Measurements from ENCODE around the gene ADCY3.

Gene ADCY3

GRCh38 chr2:24924732-24925131 is 4.7 kb upstream of the ADCY3 start:
- DNase-seq, result no peak

- DNase-seq, result no peak
Measured at GRCh38 chr2:24924266-24924665, 4.2 kb upstream of the ADCY3 start.

GRCh38 chr2:24923106-24923505 is 3.1 kb upstream of the ADCY3 start:
- no peak for DNase-seq

DNA sequence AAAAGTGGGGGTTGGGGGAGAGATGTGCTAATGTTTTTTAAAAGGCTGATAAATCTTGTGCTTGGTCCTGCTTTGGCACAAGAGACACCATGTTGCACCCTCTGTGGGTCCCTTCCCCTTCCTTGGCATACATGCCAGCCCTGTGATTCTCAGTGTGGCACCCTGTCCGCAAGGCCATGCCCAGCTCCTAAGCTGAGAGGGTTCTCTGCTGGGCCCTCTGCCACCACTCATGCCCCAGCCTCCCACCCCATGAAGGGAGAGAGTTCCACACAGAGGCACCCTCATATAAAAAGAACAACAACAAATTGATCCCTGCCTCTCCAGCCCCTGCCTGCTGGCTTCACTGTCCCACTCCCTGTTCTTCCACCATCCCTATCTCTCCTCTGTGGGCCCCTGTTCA is 2.5 kb upstream of the ADCY3 start:
- DNase-seq, result no peak

GRCh38 chr2:24920809-24921441 is 888 bp upstream of the ADCY3 start:
- peak; percentile 25 for DNase-seq

- peak; percentile 43 for DNase-seq
Measured at GRCh38 chr2:24919506-24920097, 435 bp downstream of the ADCY3 start.

- DNase-seq, result no peak
Measured at GRCh38 chr2:24919037-24919505, 966 bp downstream of the ADCY3 start.

GRCh38 chr2:24918326-24919036 is 1.6 kb downstream of the ADCY3 start:
- no peak for DNase-seq

- DNase-seq, result no peak
Measured at GRCh38 chr2:24917731-24918325, 2.2 kb downstream of the ADCY3 start.

- no peak for DNase-seq
Measured at GRCh38 chr2:24917086-24917485, 3.0 kb downstream of the ADCY3 start.

DNA sequence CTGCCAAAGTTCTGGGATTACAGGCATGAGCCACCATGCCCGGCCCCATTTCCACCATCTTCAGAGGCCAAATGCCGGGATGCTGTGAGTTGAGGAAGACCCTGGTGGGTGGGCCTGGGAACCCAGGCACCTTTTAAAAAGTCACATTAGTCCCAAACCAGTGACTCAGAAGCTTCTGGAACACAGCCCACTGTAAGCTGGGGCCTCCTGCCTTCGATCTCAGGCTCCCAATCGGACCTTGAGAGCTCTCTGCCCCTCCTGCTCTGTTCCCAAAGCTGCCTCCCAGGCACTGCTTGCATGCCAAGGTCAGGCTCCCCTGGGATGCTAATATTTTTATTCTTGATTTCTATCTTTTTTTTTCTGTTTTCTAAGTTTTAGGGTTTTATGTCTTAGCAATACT is 4.2 kb downstream of the ADCY3 start:
- DNase-seq, result no peak

- DNase-seq, result no peak
Measured at GRCh38 chr2:24915175-24915574, 4.9 kb downstream of the ADCY3 start.

DNA sequence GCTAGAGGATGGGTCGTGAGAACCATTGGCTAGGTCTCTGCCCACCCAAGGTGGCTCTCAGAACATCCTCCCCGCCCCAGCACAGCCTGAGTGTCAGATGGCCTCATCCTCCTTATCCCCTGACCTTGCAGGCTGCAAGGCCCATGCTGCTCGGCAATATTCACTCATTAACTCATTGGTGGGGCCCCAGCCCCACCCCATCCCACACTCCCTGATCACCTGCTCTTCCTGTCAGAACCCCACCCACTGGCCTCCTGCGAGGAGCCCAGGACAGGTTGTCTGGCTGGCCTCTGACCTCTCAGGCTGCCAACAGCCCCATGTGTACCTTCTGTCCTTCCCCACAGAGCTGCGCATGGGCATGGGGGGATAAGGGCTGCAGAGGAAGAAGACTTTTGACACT is 5.3 kb downstream of the ADCY3 start:
- no peak for DNase-seq

DNA sequence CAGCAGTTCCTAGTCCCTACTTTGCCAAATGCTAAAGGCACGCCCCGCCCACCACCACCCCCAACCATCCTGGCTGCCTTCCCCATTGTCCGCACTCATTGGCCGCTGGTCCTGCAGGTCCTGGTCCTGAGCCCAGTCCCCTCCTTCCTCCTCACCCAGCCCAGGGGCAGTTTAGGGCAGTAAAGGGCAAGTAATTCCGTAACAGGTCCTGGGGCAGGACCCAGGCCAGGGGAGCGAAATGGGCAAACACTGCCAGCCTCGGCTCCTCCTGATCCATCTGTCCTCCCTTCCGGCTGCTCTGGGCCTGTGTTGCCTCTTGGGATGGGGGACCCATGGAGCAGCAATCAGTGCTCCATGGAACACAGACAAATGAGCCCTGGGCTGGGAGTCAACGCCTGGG is 6.1 kb downstream of the ADCY3 start:
- DNase-seq, result no peak

DNA sequence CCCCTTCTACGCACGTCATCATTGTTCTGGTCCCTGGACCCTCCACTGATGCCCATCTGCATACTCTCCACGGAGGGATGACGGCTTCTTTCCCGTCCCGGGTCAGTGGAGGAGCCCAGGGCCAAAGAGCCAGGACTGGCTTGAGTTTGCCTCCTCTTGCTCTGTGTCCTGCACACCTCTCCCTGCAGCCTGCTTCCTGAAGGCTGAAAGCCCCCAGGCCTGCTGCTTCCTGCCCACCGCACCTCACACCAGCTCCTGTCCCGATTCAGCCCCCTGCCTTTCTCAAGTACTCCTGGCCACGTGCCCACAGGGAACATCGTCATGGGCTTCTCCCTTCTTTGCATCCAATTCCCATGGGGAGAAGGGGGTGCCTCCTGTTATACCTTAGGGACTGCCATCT is 7.1 kb downstream of the ADCY3 start:
- peak; percentile 45 for DNase-seq

GRCh38 chr2:24912523-24912922 is 7.5 kb downstream of the ADCY3 start:
- no peak for DNase-seq

GRCh38 chr2:24910245-24910644 is 9.8 kb downstream of the ADCY3 start:
- no peak for DNase-seq

DNA sequence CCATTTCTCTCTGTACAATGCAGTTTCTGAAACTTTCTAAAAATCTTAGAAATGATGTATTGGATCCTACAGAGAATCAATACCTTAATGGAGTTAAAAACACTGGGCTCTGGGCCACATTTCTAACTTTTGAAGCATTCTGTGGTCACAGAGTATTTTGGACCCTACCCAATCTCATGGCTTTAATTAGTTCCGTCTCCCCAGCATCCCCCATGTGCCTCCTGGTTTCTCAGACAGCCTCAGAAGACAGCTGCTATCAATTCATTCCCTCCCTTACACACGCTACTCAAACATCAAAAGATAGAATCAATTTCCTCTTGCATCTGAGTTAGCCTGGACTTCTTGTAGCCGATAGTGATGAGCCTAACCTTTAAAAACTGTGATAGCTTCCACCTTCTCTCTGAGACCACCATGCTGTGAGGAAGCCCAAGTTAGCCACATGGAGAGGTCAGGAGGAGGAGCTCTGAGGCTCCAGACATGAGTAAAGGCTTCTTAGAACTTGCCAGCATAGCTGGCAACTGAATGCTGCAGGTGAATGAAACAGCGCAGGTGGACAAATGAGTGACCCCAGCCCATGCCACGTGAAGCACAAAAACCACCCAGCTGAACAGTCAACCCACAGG is 10.4 kb downstream of the ADCY3 start:
- DNase-seq, result no peak

- no peak for DNase-seq
Measured at GRCh38 chr2:24908461-24908901, 11.6 kb downstream of the ADCY3 start.

GRCh38 chr2:24907116-24907515 is 12.9 kb downstream of the ADCY3 start:
- DNase-seq, result no peak

GRCh38 chr2:24906466-24906865 is 13.6 kb downstream of the ADCY3 start:
- no peak for DNase-seq

GRCh38 chr2:24903161-24904103 is 16.6 kb downstream of the ADCY3 start:
- DNase-seq, result no peak
